HG03575 (cell line): ENCODE data around the gene BLTP3A.
"Not testable (repeated sequence)": the region's sequence is repeated elsewhere in the genome, so short reads cannot be mapped to it uniquely, and the experiment has no call there.

Source experiments
- ATAC-seq: cut with Tn5 transposase; IDR thresholded peaks from one replicate; pipeline ENCODE4 v1.9.1; 2021; ENCODE audit not compliant: unreplicated experiment, insufficient number of reproducible peaks, low FRiP score; ENCODE audit errors: extremely low read depth

Gene BLTP3A

GRCh38 chr6:34816635-34817301, 24.9 kb downstream of the BLTP3A start:
- no peak for ATAC-seq

GRCh38 chr6:34817446-34817845, 25.6 kb downstream of the BLTP3A start:
- no peak for ATAC-seq

- ATAC-seq = not testable (repeated sequence)
These were observed 27.1 kb downstream of the BLTP3A start for GRCh38 chr6:34818872-34819570.

DNA sequence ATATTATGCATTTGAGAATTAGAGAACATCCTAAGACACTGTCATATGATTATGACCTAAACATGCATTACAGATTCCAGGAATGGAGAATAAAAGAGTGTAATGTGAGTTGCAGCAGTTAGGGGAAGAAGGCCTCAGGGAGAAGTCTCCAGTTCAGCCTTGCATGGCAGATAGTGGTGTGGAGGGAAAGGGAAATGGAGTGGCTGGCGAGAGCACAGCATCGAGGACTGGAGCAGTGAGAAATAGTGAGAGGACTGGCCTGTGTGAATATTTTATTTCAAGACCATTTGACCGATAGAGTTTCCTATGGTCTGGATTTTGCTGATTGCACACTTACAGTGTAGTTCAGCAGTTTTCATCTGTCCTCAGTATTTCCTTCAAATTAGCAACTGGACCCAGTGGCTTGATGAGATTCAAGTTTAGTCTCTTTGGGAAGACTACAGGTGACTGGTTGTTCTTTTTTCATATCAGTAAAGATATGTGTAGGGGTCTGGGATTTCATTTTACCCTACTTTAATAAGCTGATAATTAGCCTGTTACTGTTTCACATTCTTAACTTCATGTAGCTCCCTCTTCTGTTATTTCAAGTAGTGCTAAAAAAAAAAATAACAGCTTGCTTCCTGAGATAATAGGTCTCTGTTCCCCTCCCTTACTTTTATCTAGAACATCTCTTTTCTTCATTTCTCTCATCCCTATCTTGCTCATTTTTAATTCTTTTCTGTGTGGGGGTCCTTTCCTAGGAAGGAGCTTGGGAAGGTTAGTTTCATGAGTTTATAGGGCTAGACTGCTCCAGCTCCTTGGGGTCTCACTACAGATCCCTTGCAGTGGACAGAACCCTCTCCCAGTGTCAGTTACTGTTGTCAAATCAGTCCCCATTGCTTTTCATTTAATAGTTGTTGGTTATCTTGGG, 27.9 kb downstream of the BLTP3A start:
- ATAC-seq = no peak

GRCh38 chr6:34829137-34829536, 37.3 kb downstream of the BLTP3A start:
- ATAC-seq = no peak

DNA sequence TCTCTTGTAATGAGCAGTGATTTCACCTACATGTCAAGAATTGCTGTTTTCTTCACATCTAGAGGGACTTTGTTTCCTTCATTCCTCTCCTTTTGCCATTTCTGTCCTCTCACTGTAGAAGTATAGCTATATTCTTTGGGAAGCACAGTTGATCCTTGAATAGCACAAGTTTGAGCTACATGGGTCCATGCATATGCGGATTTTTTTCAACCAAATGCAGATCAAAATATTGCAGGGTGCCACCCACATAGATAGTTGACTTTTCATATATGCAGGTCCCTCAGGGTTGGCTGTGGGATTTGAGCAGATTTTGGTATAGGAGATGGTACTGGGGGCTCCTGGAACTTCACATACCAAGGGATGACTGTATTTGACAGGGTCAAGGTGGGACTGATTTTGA, 41.1 kb downstream of the BLTP3A start:
- no peak for ATAC-seq

- no peak for ATAC-seq
These were observed 43.1 kb downstream of the BLTP3A start for GRCh38 chr6:34834789-34835518.

DNA sequence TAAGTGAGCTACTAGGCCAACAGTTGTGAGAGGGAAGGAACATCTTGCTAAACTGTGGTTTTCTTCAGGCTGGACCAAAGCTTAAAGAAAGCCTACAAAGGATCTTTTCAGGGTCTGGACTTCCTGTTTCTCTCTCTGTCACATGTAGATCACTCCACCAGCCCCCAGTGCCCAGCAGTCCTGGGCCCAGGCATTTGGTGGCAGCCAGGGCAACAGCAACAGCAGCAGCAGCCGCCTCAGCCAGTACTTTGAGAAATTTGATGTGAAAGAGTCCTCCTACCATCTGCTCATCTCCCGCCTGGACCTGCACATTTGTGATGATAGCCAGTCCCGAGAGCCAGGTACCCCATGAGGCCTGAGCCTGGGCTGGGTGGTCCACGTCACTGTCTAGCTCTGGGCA, 44.1 kb downstream of the BLTP3A start:
- no peak for ATAC-seq

- ATAC-seq = no peak
These were observed 44.6 kb downstream of the BLTP3A start for GRCh38 chr6:34836451-34836850.

DNA sequence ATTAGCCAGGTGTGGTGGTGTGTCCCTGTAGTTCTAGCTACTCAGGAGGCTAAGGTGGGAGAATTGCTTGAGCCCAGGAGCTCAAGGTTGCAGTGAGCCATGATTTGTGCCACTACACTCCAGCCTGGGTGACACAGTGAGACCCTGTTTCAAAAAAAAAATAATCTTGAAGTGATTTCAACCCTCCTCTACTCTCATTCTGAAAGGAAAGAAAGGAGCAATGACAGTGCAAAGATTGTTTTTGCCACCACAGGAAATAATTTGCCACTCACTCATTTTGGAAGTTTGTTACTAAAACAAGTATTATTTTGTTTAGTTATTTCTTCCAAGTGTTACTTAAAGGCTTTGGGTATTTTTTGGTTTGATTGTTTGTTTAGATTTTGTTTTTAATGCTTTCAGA, 45.6 kb downstream of the BLTP3A start:
- ATAC-seq = no peak

DNA sequence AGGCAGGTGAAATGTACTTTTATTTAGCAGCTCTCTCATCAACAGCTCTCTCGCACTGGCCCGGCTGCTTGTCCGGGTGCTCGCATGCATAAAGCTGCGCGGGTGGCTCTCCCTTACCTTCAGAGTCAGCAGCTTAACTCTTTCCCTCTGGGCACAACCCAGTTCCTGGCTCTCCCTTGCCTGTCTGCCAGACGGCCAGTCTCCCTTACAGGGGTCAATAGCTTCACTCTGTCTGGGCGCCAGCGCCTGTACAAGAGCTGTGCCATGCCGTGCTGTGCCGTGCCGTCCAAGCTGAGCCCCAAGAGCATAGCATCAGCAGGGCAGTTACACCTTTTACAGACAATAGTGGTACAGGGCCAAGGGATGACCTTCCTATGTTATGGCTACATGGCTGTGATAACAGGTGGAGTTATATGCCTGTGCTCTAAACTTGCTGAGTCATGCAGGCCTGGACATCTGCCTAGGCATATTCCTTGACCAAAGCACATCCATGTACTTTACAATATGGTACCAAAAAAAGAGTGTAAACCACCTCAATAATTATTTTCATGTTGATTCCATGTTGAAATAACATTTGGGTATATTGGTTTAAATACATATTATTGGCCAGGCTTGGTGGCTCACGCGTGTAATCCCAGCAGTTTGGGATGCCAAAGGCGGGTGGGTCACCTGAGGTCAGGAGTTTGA, 47.9 kb downstream of the BLTP3A start:
- no peak for ATAC-seq
